ENCODE measurements around the gene BCAT1.
"Not testable (repeated sequence)": the region's sequence is repeated elsewhere in the genome, so short reads cannot be mapped to it uniquely, and the experiment has no call there.

Gene BCAT1

GRCh38 chr12:24881227-24881626 lies 67.7 kb downstream of the BCAT1 start:
- H3K36me3 ChIP-seq: no peaks in the 10 kb centered on the region
- no peaks in the 10 kb centered on the region for H3K4me1 ChIP-seq
- intact Hi-C loops (cut with DNase I; ENCODE audit: low total_unique reads): no loop called here
- no peak for DNase-seq
- no peaks in the 10 kb centered on the region for H3K27me3 ChIP-seq
- no peak overlapping the region for H3K27ac ChIP-seq
- no peak overlapping the region for H3K4me3 ChIP-seq
- no peak for TF ChIP-seq CTCF (IDR thresholded peaks at IDR 0.05)
- H3K9me3 ChIP-seq: no peaks in the 10 kb centered on the region

GRCh38 chr12:24880732-24881131 lies 68.2 kb downstream of the BCAT1 start:
- no peak for TF ChIP-seq CTCF (IDR thresholded peaks at IDR 0.05)
- no peak overlapping the region for H3K4me3 ChIP-seq
- no peaks in the 10 kb centered on the region for H3K9me3 ChIP-seq
- no peaks in the 10 kb centered on the region for H3K36me3 ChIP-seq
- no peak for DNase-seq
- no peak overlapping the region for H3K27ac ChIP-seq
- H3K4me1 ChIP-seq: no peaks in the 10 kb centered on the region
- no peaks in the 10 kb centered on the region for H3K27me3 ChIP-seq
- intact Hi-C loops (cut with DNase I; ENCODE audit: low total_unique reads): no loop called here

- TF ChIP-seq CTCF (IDR thresholded peaks at IDR 0.05): no peak
- Histone ChIP-seq H3K4me1 (no peaks in the 10 kb centered on the region), H3K27me3 (no peaks in the 10 kb centered on the region), H3K9me3 (no peaks in the 10 kb centered on the region), H3K4me3 (no peak overlapping the region), H3K36me3 (no peaks in the 10 kb centered on the region), H3K27ac (no peak overlapping the region)
- intact Hi-C loops (cut with DNase I; ENCODE audit: low total_unique reads): no loop called here
- DNase-seq: no peak
These were observed 69.3 kb downstream of the BCAT1 start for GRCh38 chr12:24879644-24880043.

- intact Hi-C loops (cut with DNase I; ENCODE audit: low total_unique reads): no loop called here
- no peaks in the 10 kb centered on the region for H3K9me3 ChIP-seq
- no peaks in the 10 kb centered on the region for H3K27me3 ChIP-seq
- no peak overlapping the region for H3K27ac ChIP-seq
- no peak overlapping the region for H3K4me3 ChIP-seq
- TF ChIP-seq CTCF (IDR thresholded peaks at IDR 0.05): no peak
- DNase-seq: no peak
- no peaks in the 10 kb centered on the region for H3K36me3 ChIP-seq
- H3K4me1 ChIP-seq: no peaks in the 10 kb centered on the region
These were observed 73.9 kb downstream of the BCAT1 start for GRCh38 chr12:24875014-24875413.

- Histone ChIP-seq H3K27ac (no peak overlapping the region), H3K36me3 (no peaks in the 10 kb centered on the region), H3K4me3 (no peak overlapping the region), H3K4me1 (no peaks in the 10 kb centered on the region), H3K9me3 (no peaks in the 10 kb centered on the region), H3K27me3 (no peaks in the 10 kb centered on the region)
- no peak for TF ChIP-seq CTCF (IDR thresholded peaks at IDR 0.05)
- intact Hi-C loops (cut with DNase I; ENCODE audit: low total_unique reads): no loop called here
- no peak for DNase-seq
These were observed 76.7 kb downstream of the BCAT1 start for GRCh38 chr12:24872211-24872610.

- intact Hi-C loops (cut with DNase I; ENCODE audit: low total_unique reads); H3K27me3 ChIP-seq; H3K36me3 ChIP-seq; H3K4me3 ChIP-seq; H3K27ac ChIP-seq; DNase-seq; H3K9me3 ChIP-seq: not testable (repeated sequence)
- H3K4me1 ChIP-seq: peaks cover 0 to 13% (median 2%) of the 10 kb centered on the region in 4 donors
These were observed 82.8 kb downstream of the BCAT1 start for GRCh38 chr12:24866139-24866538.
